Muscle layer of duodenum (tissue), 2 donors: ENCODE results near the gene ARID1B.

Source experiments
- H3K27ac ChIP-seq: one replicate; pipeline ENCODE4 v1.7.0; 2013; ENCODE audit warnings: mild to moderate bottlenecking, low read length
- H3K27me3 ChIP-seq: one replicate; pipeline ENCODE4 v1.7.0; 2013; ENCODE audit warnings: low read depth, mild to moderate bottlenecking, control low read depth, low read length
- H3K36me3 ChIP-seq, 2 donors: one replicate each; pipeline ENCODE4 v1.7.0; 2013; ENCODE audit warnings: low read length in 2 of 2, control low read depth in 1 of 2, mild to moderate bottlenecking in 1 of 2; ENCODE audit not compliant: insufficient read depth in 2 of 2, control insufficient read depth in 1 of 2
- H3K4me1 ChIP-seq, 2 donors: one replicate each; pipeline ENCODE4 v1.7.0; 2013; ENCODE audit warnings: low read length in 2 of 2, mild to moderate bottlenecking in 2 of 2, control low read depth in 1 of 2, moderate library complexity in 1 of 2; ENCODE audit not compliant: insufficient read depth in 2 of 2, control insufficient read depth in 1 of 2
- H3K4me3 ChIP-seq, 2 donors: one replicate each; pipeline ENCODE4 v1.7.0; 2013; ENCODE audit warnings: low read length in 2 of 2, low read depth in 1 of 2, mild to moderate bottlenecking in 1 of 2
- H3K9me3 ChIP-seq, 2 donors: one replicate each; pipeline ENCODE4 v1.7.0; 2013; ENCODE audit warnings: low read length in 2 of 2, control low read depth in 1 of 2, mild to moderate bottlenecking in 1 of 2; ENCODE audit not compliant: control insufficient read depth in 1 of 2
- donor health status: healthy.

Gene ARID1B

GRCh38 chr6:157090736-157091135 lies 313.6 kb downstream of the ARID1B start:
- Histone ChIP-seq H3K4me1 (peaks cover 3 to 37% of the 10 kb centered on the region in 2 donors), H3K27ac (no peak overlapping the region), H3K4me3 (no peak overlapping the region), H3K36me3 (no peaks in the 10 kb centered on the region), H3K27me3 (no peaks in the 10 kb centered on the region), H3K9me3 (no peaks in the 10 kb centered on the region)

DNA sequence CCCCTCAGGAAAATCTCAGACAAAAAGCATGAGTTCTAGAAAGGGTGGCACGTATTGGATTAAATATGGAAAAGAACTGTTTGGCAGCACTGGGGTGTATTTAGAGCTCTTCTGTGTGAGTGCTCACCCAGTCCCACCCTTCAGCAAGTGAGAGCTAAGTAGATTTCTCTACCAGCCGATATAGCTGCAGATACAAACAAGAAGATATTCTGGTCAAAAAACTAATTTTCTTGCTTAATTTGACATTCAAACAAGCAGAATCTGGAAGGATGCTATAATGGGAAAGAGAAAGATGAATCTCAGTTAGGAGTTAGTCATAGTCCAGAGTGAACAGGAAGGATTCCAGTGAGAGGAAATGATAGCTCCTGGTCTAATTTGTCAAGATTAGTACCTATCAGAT lies 314.1 kb downstream of the ARID1B start:
- no peaks in the 10 kb centered on the region for H3K27me3 ChIP-seq

DNA sequence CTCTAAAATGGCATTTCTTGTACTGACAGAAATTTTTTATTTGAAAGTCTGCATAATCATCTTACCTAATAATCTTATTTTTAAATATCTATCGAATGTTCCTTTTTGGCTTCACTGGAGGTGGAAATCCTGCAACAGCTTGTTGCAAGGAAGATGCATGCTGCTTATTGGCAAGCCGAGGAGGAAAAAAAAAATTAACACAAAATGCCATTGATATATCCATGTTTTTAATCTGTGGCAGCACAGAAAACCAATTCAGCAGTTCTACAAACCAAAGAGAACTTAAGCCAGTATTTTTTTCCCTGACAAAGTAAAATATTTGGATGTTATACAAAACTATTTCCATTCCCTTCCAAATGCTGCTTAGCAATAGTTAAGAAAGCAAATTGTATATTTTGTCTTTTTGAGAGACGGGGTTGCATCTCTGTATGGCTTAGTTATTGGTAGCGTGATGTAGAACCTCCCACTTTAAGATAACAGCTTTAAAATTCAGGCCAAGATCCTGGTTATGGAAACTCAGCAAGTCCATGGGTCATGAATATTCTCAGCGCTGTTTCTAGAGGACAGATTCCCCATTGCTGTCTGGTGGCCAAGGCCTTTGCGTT lies 314.8 kb downstream of the ARID1B start:
- peaks cover 3 to 37% of the 10 kb centered on the region in 2 donors for H3K4me1 ChIP-seq

More for the DNA sequence above, 314.1 kb downstream of the ARID1B start:
- Histone ChIP-seq H3K9me3 (no peaks in the 10 kb centered on the region), H3K4me3 (no peak overlapping the region), H3K27ac (no peak overlapping the region), H3K4me1 (peaks cover 3 to 37% of the 10 kb centered on the region in 2 donors), H3K36me3 (no peaks in the 10 kb centered on the region)

DNA sequence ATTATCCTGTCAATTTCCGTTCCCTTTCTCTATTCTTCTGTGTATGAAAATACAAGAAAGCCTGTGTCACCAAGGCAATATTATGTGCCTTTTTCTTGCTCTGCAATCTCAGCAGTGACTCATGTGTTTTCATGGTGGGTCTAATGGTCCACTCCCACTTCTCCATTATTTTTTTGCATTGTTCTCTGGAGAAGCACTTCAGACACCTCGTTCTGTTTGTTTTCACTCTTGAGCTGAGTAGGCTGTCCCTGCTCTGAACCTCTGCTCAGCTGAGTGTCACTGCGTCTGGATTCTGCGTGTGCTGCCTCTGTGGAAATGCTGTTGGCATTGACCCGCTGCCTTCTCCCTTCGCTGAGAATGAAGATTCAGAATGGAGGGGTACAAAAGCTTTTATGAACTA lies 315.6 kb downstream of the ARID1B start:
- no peak overlapping the region for H3K27ac ChIP-seq
- H3K36me3 ChIP-seq: no peaks in the 10 kb centered on the region
- H3K4me1 ChIP-seq: peaks cover 3 to 37% of the 10 kb centered on the region in 2 donors
- no peak overlapping the region for H3K4me3 ChIP-seq
- H3K9me3 ChIP-seq: no peaks in the 10 kb centered on the region
- no peaks in the 10 kb centered on the region for H3K27me3 ChIP-seq

More for the DNA sequence above, 314.8 kb downstream of the ARID1B start:
- Histone ChIP-seq H3K9me3 (no peaks in the 10 kb centered on the region), H3K27me3 (no peaks in the 10 kb centered on the region), H3K36me3 (no peaks in the 10 kb centered on the region), H3K27ac (no peak overlapping the region), H3K4me3 (no peak overlapping the region)

DNA sequence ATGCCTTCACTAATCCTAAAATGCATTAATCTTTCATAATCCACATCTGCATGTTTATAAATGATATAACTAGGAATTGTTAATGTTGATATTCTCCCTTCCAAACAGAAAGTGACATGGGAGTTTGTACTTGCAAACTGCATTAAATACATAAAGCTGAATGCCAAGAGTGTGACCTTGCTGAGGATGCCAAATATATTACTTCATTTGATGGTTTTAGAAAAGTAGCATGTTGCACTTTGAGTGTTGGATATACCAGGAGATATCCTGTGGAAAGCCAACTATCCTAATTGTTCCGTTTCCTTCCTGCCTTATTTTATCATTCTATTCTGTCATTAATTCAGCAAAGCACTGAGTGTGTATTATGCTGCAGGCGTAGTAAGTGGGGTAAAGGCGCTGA lies 316.4 kb downstream of the ARID1B start:
- Histone ChIP-seq H3K27me3 (no peaks in the 10 kb centered on the region), H3K36me3 (no peaks in the 10 kb centered on the region), H3K4me3 (no peak overlapping the region), H3K4me1 (peaks cover 3 to 37% of the 10 kb centered on the region in 2 donors), H3K9me3 (no peaks in the 10 kb centered on the region), H3K27ac (no peak overlapping the region)

- Histone ChIP-seq H3K27me3 (no peaks in the 10 kb centered on the region), H3K27ac (no peak overlapping the region), H3K4me1 (peaks cover 3 to 37% of the 10 kb centered on the region in 2 donors), H3K9me3 (no peaks in the 10 kb centered on the region), H3K4me3 (no peak overlapping the region), H3K36me3 (no peaks in the 10 kb centered on the region)
These were observed 316.9 kb downstream of the ARID1B start for GRCh38 chr6:157094038-157094437.

DNA sequence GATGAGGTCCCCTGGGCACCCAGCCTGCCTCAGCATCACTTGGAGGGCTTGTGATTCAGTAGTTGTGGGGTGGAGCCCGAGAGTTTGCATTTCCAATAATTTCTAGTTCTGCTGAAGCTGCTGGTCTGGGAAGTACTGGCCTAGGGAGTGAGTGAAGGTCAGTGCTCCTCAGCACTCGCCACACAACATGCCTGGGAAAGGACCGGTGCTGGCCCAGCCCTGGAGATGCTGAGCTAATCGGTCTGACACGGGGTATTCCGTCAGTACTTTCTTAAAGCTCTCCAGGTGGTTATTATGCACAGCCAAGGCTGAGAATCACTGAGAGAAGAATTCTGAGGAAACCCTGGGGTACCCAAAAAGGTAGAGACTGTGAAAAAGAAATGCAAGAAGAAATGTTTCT lies 317.9 kb downstream of the ARID1B start:
- Histone ChIP-seq H3K27me3 (no peaks in the 10 kb centered on the region), H3K36me3 (no peaks in the 10 kb centered on the region), H3K9me3 (no peaks in the 10 kb centered on the region), H3K4me3 (no peak overlapping the region), H3K27ac (no peak overlapping the region), H3K4me1 (peaks cover 3 to 26% of the 10 kb centered on the region in 2 donors)

DNA sequence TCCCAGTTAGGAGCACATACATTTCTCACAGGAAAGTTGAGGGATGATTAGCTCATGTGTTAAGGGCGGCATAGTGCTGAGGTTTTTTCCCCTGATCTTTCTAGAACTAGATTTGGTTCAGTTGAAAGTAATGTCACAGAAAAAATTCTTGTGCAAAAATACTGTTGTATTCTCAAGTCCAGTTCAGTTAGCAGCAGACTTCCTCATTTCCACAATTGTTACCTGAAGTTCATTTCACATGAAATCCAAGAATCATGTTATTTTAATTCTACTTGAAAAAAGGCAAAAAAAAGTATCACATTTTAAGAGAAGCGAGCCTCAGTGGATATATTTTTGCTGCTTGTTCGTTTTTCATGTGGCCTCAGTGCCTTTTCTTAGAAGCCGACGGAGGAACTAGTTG lies 318.4 kb downstream of the ARID1B start:
- Histone ChIP-seq H3K4me1 (peaks cover 3 to 21% of the 10 kb centered on the region in 2 donors), H3K27ac (no peak overlapping the region), H3K36me3 (no peaks in the 10 kb centered on the region), H3K27me3 (no peaks in the 10 kb centered on the region), H3K4me3 (no peak overlapping the region), H3K9me3 (no peaks in the 10 kb centered on the region)

- peaks cover 3 to 17% of the 10 kb centered on the region in 2 donors for H3K4me1 ChIP-seq
- no peak overlapping the region for H3K27ac ChIP-seq
- no peaks in the 10 kb centered on the region for H3K27me3 ChIP-seq
- H3K36me3 ChIP-seq: no peaks in the 10 kb centered on the region
- no peaks in the 10 kb centered on the region for H3K9me3 ChIP-seq
- H3K4me3 ChIP-seq: no peak overlapping the region
These were observed 318.9 kb downstream of the ARID1B start for GRCh38 chr6:157096105-157096504.

GRCh38 chr6:157096522-157096921 lies 319.3 kb downstream of the ARID1B start:
- peaks cover 3 to 16% of the 10 kb centered on the region in 2 donors for H3K4me1 ChIP-seq

DNA sequence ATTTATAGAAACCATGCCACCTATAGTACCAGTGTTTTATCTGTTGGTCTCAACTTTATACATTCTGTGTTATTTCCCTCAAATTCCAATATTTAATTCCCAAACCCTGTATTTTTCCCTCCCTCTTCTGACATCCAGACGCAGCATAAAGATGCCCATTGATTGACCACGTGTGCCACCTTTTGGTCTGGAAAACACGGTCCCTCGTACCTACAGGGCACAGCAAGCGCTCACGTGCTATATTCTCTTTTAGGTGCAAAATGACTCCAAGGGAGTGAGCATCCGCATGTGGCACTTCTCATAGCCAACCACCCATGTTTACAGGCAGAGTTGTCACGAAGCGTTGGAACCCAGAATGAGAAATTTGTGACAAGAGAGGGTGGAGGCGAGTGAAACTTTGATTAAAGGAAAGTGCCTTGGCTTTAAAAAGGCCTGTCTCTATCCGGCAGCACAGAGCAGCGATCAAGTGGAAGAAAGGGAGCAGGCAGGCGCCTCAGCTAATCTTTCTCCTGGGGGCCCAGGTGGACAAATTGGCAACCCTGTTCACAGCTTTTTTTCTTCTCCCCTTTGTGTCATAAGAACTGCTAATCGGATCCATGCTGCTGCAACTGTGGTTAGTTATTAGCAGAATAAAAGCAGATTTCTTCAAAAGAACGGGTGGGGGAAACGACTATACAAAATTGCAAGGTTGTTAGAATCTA lies 320.2 kb downstream of the ARID1B start:
- Histone ChIP-seq H3K4me1 (peaks cover 3 to 8% of the 10 kb centered on the region in 2 donors), H3K4me3 (no peak overlapping the region), H3K27ac (no peak overlapping the region), H3K27me3 (no peaks in the 10 kb centered on the region), H3K36me3 (no peaks in the 10 kb centered on the region), H3K9me3 (no peaks in the 10 kb centered on the region)

More at GRCh38 chr6:157096522-157096921, 319.3 kb downstream of the ARID1B start:
- Histone ChIP-seq H3K36me3 (no peaks in the 10 kb centered on the region), H3K27ac (no peak overlapping the region), H3K4me3 (no peak overlapping the region), H3K27me3 (no peaks in the 10 kb centered on the region), H3K9me3 (no peaks in the 10 kb centered on the region)
